DOHH2 (cell line): ENCODE results near the gene GIT1.

ENCODE experiments used
- CTCF ChIP-seq: fragments of 200-600 bp; sonication (generic); IDR thresholded peaks from one replicate; pipeline ENCODE4 v1.5.1; 2014; ENCODE audit warnings: antibody characterized with exemption, mild to moderate bottlenecking, low read depth, low read length; ENCODE audit not compliant: poor library complexity, severe bottlenecking
- EZH2phosphoT487 ChIP-seq: fragments of 200-600 bp; sonication (generic); IDR thresholded peaks from 2 replicates; pipeline ENCODE4 v1.6.1; 2017; ENCODE audit warnings: borderline replicate concordance, mild to moderate bottlenecking, antibody characterized with exemption, low read length, moderate library complexity, mixed read lengths

GRCh38 chr17:29589524-29590410 is at the start of gene GIT1:
- no peak for TF ChIP-seq EZH2phosphoT487
- no peak for TF ChIP-seq CTCF
